PFSK-1 (cell line): ENCODE data around the gene MEGF10.

Experiments
- POLR2AphosphoS5 ChIP-seq: IDR thresholded peaks from 2 replicates; pipeline ENCODE4 v1.6.1; 2012; ENCODE audit warnings: low read depth, mild to moderate bottlenecking, control low read depth, low read length, moderate library complexity
- TAF1 ChIP-seq: IDR thresholded peaks from 2 replicates; pipeline ENCODE4 v1.6.1; 2012; ENCODE audit warnings: low read length, control low read depth, borderline replicate concordance; ENCODE audit not compliant: insufficient read depth
- TF ChIP-seq, protein P1 (sequence below), 2 experiments: IDR thresholded peaks; 2 replicates each; pipeline versions ENCODE4 v1.6.1 to v1.8.0; 2011 to 2012; ENCODE audit warnings: low read depth in 2 of 2, low read length in 2 of 2, control low read depth in 1 of 2, inconsistent platforms in 1 of 2, mild to moderate bottlenecking in 1 of 2, moderate library complexity in 1 of 2; ENCODE audit not compliant: insufficient read depth in 1 of 2

DNA sequence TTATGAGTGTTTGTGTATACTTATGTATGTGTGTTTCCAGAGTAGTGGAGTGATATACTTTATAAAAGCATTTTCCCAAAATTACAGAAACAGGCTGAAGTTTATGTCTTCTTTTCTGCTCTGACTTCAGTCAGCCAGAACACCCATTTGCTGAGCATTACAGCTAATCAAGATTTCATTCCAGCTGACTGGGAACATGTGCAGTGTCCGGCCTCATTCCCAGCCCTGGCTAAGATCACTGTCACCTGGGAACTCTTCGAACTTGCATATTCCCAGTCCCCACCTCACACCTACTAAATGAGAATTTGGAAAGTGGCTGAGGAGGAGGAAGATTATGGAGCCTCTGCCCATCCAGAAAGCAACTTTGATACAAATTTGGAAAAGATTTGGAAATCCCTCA, 136.1 kb downstream of the MEGF10 start:
- TF ChIP-seq POLR2AphosphoS5, result no peak
- TF ChIP-seq, protein P1, sequence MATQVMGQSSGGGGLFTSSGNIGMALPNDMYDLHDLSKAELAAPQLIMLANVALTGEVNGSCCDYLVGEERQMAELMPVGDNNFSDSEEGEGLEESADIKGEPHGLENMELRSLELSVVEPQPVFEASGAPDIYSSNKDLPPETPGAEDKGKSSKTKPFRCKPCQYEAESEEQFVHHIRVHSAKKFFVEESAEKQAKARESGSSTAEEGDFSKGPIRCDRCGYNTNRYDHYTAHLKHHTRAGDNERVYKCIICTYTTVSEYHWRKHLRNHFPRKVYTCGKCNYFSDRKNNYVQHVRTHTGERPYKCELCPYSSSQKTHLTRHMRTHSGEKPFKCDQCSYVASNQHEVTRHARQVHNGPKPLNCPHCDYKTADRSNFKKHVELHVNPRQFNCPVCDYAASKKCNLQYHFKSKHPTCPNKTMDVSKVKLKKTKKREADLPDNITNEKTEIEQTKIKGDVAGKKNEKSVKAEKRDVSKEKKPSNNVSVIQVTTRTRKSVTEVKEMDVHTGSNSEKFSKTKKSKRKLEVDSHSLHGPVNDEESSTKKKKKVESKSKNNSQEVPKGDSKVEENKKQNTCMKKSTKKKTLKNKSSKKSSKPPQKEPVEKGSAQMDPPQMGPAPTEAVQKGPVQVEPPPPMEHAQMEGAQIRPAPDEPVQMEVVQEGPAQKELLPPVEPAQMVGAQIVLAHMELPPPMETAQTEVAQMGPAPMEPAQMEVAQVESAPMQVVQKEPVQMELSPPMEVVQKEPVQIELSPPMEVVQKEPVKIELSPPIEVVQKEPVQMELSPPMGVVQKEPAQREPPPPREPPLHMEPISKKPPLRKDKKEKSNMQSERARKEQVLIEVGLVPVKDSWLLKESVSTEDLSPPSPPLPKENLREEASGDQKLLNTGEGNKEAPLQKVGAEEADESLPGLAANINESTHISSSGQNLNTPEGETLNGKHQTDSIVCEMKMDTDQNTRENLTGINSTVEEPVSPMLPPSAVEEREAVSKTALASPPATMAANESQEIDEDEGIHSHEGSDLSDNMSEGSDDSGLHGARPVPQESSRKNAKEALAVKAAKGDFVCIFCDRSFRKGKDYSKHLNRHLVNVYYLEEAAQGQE (IDR thresholded peaks at IDR 0.05; ENCODE audit: insufficient read depth in 1 of 2, low read depth in 2 of 2, low read length in 2 of 2), result no peak
- no peak for TF ChIP-seq TAF1
